ENCODE results near the gene SPOCK1. TPM values are rescaled to one million over a fixed set of nuclear protein-coding genes. Genes with fewer than 3 reads are reported as not detected.

Gene SPOCK1
- total RNA-seq, 1 experiment from 2014 or later = 10.9 TPM

DNA sequence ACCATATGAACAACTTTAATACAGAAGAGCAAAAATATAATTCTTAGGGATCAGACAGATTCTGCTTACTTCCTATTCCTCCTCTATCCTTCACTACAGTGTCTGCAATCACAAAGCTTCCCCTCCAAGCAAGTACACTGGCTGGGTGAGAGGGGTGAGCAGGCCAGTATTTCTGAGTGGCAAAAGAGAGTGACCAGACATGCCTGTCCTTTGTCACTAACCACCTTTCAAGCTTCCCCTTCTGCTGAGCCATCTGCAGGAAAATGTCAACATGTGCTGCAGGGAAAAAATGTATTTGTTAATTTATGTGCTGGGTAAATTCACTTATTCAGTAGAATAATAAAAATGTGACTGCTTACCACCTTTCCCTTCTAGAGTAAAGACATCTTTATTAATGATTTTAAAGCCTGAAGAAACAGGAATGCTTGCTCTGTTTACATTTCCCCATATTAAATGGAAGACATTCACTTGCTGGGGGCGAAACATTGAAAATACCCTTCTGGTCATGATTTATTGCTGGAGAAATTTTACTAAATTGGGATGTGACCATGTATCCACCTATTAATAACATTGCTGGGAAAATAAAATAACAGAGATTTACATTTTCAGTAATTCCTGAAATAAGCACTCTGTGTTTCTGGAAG is 84.9 kb downstream of the SPOCK1 start:
- Histone ChIP-seq H2AFZ (ENCODE audit: low read length) (no peak overlapping the region), H3K4me1 (ENCODE audit: insufficient read depth, low read length) (no peaks in the 10 kb centered on the region), H3K23me2 (ENCODE audit: insufficient read length, low read depth, low read length, poor library complexity, severe bottlenecking) (no peaks in the 10 kb centered on the region), H2BK20ac (ENCODE audit: low read depth, low read length, poor library complexity, severe bottlenecking) (no peak overlapping the region), H3K9ac (ENCODE audit: extremely low read depth, insufficient read length, low read length) (no peak overlapping the region), H3K4me2 (ENCODE audit: insufficient read depth, insufficient read length, low read length) (no peak overlapping the region), H3K27ac (ENCODE audit: insufficient read length, low read depth, low read length) (no peak overlapping the region), H3K56ac (ENCODE audit: insufficient read length, low read depth, low read length) (no peak overlapping the region), H3K79me2 (ENCODE audit: insufficient read depth, low read length) (no peaks in the 10 kb centered on the region), H4K8ac (replicated peaks; ENCODE audit: insufficient read length, low read depth, low read length) (no peak overlapping the region), H3K9me3 (ENCODE audit: control insufficient read depth, low read depth, low read length) (no peaks in the 10 kb centered on the region), H3K27me3 (ENCODE audit: insufficient read depth, low read length) (no peaks in the 10 kb centered on the region), H3K79me1 (ENCODE audit: insufficient read depth, low read depth, low read length, poor library complexity, severe bottlenecking) (no peaks in the 10 kb centered on the region), H3K18ac (ENCODE audit: insufficient read length, low read depth, low read length) (no peak overlapping the region), H3K14ac (ENCODE audit: insufficient read depth, low read length) (no peak overlapping the region), H4K5ac (ENCODE audit: insufficient read length, low read depth, low read length) (no peak overlapping the region), H2BK15ac (ENCODE audit: low read depth, low read length) (no peak overlapping the region), H3T11ph (ENCODE audit: low read length) (no peak overlapping the region), H4K91ac (ENCODE audit: insufficient read length, low read depth, low read length) (no peak overlapping the region), H3K4ac (ENCODE audit: low read depth, low read length) (no peak overlapping the region), H2BK5ac (ENCODE audit: insufficient read length, low read length) (no peak overlapping the region), H2AK5ac (ENCODE audit: insufficient read length, low read length) (no peak overlapping the region), H3K23ac (ENCODE audit: insufficient read length, low read depth, low read length) (no peak overlapping the region), H2BK12ac (ENCODE audit: insufficient read length, low read depth, low read length) (no peak overlapping the region), H2BK120ac (ENCODE audit: low read depth, low read length, poor library complexity, severe bottlenecking) (no peak overlapping the region), H4K20me1 (ENCODE audit: control insufficient read depth, insufficient read depth, insufficient read length) (no peaks in the 10 kb centered on the region)
- H3K27me3 Mint-ChIP-seq (ENCODE audit: low read depth) = no peaks in the 10 kb centered on the region; the same call in 1 of the 2 replicates
- WGBS (ENCODE audit: extremely low coverage, insufficient read length, low lambda C conversion rate) = no CpG with 5 or more reads among the region's 1 CpG
- DNase-seq = no peak
- H3K36me3 Mint-ChIP-seq (ENCODE audit: insufficient read depth in 1 of 3, low read depth in 3 of 3) = no peaks in the 10 kb centered on the region; a peak in 1 of 7 replicates
- no peaks in the 10 kb centered on the region for H3K4me1 Mint-ChIP-seq
- H3K27ac Mint-ChIP-seq = no peak overlapping the region
- TF ChIP-seq, protein P1, sequence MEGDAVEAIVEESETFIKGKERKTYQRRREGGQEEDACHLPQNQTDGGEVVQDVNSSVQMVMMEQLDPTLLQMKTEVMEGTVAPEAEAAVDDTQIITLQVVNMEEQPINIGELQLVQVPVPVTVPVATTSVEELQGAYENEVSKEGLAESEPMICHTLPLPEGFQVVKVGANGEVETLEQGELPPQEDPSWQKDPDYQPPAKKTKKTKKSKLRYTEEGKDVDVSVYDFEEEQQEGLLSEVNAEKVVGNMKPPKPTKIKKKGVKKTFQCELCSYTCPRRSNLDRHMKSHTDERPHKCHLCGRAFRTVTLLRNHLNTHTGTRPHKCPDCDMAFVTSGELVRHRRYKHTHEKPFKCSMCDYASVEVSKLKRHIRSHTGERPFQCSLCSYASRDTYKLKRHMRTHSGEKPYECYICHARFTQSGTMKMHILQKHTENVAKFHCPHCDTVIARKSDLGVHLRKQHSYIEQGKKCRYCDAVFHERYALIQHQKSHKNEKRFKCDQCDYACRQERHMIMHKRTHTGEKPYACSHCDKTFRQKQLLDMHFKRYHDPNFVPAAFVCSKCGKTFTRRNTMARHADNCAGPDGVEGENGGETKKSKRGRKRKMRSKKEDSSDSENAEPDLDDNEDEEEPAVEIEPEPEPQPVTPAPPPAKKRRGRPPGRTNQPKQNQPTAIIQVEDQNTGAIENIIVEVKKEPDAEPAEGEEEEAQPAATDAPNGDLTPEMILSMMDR (conservative IDR thresholded peaks at IDR 0.05) = no peak
- H3K4me3 Mint-ChIP-seq = no peak overlapping the region
- peaks cover 2 to 4% of the 10 kb centered on the region in 2 experiments; a peak in 3 of 5 replicates for H3K9me3 Mint-ChIP-seq

Data from H9 (cell line).